AG10803 (cell line): ENCODE measurements around the gene NEK1.

ENCODE experiments used
- DNase-seq: peaks from one replicate; pipeline ENCODE4 v3.0.0; 2010; ENCODE audit warnings: low read depth
- H3K4me3 ChIP-seq: 2 replicates; pipeline ENCODE4 v1.5.1; 2011; ENCODE audit warnings: mild to moderate bottlenecking, low read length, control low read depth
- TF ChIP-seq, protein P1 (sequence below): conservative IDR thresholded peaks from 2 replicates; pipeline ENCODE4 v1.5.1; 2011; ENCODE audit warnings: mild to moderate bottlenecking, low read length, control low read depth, inconsistent platforms

Gene NEK1

DNA sequence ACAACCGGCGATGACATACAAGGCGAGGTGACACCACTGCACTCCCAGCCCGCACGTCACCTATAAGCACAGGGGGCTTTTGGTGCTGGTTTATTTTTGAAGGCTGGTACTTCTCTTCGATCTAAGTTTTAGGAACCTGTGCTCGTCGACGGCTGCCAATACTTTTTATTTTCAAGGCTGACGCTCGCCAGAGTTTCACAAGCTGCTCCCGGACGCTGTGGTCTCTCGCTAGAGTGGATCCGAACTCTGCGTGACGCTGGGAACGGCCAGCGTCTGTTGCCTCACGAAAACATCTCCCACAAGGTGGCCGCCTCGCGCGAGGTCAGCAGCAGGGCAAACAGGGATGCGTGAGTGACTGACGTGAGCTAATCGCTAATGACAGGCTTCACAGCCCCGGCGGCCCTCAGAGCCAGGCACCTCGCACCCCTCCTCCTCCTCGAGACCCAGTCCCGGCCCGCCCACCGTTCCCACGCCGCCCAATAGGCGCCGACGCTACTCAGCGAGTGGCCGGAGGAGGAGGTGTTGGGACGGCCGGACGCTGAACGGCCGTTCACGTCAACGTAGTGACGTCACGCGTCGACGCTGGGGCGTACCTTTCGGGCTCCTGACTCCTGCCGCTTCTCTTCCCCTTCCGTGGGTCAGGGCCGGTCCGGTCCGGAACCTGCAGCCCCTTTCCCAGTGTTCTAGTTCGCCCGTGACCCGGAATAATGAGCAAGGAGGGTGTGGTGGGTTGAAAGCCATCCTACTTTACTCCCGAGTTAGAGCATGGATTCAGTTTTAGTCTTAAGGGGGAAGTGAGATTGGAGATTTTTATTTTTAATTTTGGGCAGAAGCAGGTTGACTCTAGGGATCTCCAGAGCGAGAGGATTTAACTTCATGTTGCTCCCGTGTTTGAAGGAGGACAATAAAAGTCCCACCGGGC, 7.8 kb upstream of the NEK1 start, which contains the start of gene CLCN3:
Gene CLCN3, plus strand, starts transcription at position 621 of the 922 bp plus-strand sequence. CDS start 15,351 bp downstream, outside the sequence.
- TF ChIP-seq, protein P1, sequence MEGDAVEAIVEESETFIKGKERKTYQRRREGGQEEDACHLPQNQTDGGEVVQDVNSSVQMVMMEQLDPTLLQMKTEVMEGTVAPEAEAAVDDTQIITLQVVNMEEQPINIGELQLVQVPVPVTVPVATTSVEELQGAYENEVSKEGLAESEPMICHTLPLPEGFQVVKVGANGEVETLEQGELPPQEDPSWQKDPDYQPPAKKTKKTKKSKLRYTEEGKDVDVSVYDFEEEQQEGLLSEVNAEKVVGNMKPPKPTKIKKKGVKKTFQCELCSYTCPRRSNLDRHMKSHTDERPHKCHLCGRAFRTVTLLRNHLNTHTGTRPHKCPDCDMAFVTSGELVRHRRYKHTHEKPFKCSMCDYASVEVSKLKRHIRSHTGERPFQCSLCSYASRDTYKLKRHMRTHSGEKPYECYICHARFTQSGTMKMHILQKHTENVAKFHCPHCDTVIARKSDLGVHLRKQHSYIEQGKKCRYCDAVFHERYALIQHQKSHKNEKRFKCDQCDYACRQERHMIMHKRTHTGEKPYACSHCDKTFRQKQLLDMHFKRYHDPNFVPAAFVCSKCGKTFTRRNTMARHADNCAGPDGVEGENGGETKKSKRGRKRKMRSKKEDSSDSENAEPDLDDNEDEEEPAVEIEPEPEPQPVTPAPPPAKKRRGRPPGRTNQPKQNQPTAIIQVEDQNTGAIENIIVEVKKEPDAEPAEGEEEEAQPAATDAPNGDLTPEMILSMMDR: peak; percentile 16; the same call in 1 of the 2 replicates
- DNase-seq: peak; percentile 94
- H3K4me3 ChIP-seq: peak within 1 kb of the TSS; percentile 91

DNA sequence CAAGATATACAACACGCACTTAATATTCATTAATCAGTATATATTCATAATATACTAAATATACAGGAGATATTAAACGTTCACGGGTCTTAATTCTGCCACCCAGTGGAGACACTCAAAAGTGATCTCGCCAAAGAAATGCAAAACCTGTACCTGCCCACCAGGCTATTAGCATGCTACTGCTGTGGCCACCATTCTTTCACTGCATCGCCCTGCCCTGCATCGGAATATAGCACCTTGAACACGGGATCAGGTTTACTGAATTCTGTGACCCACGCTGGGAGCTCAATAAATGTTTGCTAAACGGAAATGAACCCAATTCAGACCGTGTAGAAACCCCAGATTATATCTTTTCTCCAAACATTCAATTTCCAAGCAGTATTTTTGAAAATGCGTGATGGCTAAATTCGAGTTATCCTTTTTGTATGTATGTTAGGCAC, 7.2 kb upstream of the NEK1 start:
- TF ChIP-seq, protein P1: peak; percentile 70
- peak overlapping the region; percentile 91 for H3K4me3 ChIP-seq
- peak; percentile 37 for DNase-seq

DNA sequence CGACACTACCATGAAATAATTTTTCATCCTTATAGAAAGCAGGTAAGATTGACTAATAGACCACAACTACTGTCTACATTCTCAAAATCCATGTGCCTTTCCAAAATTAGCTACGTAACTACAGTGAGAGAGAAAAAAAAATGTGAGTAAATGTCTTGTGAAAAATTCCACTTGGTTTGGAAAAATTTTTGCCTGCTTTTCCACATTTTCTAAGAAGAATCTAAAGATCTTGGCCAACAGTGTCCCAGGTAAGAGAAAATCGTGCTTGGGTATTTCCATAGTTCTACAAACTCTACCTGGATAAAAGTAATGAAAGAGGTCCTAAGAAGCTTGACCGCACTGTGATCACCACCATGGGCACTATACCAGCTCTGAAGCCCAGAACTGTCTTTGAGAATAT, 6.6 kb upstream of the NEK1 start:
- no peak overlapping the region for H3K4me3 ChIP-seq
- TF ChIP-seq, protein P1: no peak

DNA sequence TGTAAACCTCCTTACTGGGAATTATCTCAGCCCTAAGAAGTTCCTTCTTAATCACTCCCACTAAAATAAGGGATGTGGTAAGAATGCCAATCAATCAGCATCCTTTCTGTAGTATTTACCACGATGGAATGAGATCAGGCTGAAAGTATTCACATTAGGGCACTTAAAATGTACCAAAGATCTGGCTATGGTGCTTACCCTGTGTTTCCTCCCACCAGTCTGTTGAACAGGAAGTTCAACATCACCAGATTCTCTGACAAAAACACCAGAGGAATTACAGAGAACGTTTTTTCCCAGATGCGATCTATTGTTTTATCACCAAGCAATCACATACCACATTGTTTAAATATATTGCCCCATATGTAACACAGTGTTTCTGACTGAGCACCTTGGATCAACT, 5.9 kb upstream of the NEK1 start:
- DNase-seq: peak; percentile 90

More for the DNA sequence above, 6.6 kb upstream of the NEK1 start:
- no peak for DNase-seq

DNA sequence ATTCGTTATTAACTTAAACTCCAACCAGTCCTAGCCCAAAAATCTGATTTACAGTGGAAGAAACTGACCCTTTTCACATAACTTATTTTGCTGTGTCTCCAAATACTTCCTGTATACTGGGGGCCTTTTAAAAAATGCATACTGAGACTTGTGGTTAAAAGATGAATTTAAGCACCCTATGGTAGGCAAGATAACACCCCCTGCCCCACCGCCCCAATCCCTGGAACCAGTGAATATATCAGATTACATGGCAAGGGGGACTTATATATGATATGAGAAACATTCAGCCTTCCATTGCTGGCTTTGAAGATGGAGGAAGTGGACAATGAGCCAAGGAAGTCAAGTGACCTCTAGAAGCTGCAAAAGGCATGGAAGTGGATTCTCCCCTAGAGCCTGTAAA, 4.9 kb upstream of the NEK1 start:
- TF ChIP-seq, protein P1: no peak
- no peak overlapping the region for H3K4me3 ChIP-seq
- no peak for DNase-seq

More for the DNA sequence above, 5.9 kb upstream of the NEK1 start:
- TF ChIP-seq, protein P1: no peak
- H3K4me3 ChIP-seq: no peak overlapping the region

DNA sequence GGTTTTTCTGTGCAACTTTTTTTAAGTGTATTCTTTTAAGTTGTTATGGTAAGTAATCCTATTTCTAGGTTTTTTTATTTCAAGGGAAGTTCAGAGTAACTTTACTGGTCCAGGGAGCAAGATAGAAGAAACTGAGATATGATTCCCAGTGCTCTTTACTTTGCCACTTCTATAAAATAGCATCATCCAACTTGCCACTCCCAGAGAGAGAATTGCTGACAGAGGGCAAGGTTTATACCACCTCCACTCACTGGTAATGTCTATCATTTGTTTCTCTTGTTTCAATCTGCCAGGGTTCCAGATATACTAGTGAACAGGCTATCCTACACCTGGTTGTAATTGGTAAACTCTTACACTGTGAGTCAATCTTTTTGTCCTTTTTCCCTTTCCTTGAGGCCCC, 4.5 kb upstream of the NEK1 start:
- H3K4me3 ChIP-seq: no peak overlapping the region
- TF ChIP-seq, protein P1: no peak
- DNase-seq: no peak
